Common myeloid progenitor, CD34-positive (primary cell): Measurements from ENCODE around the gene GCK.

Source experiments
- CTCF ChIA-PET: fragments of 350-600 bp; sonication (Branson Sonifier 250); formaldehyde crosslinking; loops from one replicate; lab custom pipeline; 2021; ENCODE audit warnings: antibody characterized with exemption; lab: Charles Lee
- POLR2A ChIA-PET: fragments of 350-600 bp; sonication (Branson Sonifier 250); formaldehyde crosslinking; loops from one replicate; lab custom pipeline; 2021; ENCODE audit warnings: antibody characterized with exemption; lab: Charles Lee
- DNase-seq, 3 donors: peaks; one replicate each; pipeline versions ENCODE4 v3.0.0 to v3.0.0-alpha.2; 2013
- H3K27ac ChIP-seq, 2 experiments: 1 replicate in 1 of 2; 2 replicates in 1 of 2; pipeline ENCODE4 v1.7.0; 2013; ENCODE audit warnings: inconsistent platforms in 2 of 2, low read length in 2 of 2, mild to moderate bottlenecking in 2 of 2, low read depth in 1 of 2, moderate library complexity in 1 of 2; ENCODE audit not compliant: severe bottlenecking in 2 of 2, insufficient read depth in 1 of 2, poor library complexity in 1 of 2
- H3K27me3 ChIP-seq, 5 experiments: replicated peaks in 2 of 5; 1 replicate in 3 of 5; 2 replicates in 2 of 5; pipeline versions ENCODE4 v1.6.1 to v1.7.0; 2013; ENCODE audit warnings: low read length in 4 of 5, mild to moderate bottlenecking in 2 of 5, moderate library complexity in 2 of 5, inconsistent platforms in 1 of 5; ENCODE audit not compliant: insufficient read depth in 5 of 5, control insufficient read depth in 4 of 5
- H3K36me3 ChIP-seq, 4 experiments: 1 replicate in 2 of 4; 2 replicates in 2 of 4; pipeline versions ENCODE4 v1.6.1 to v1.7.0; 2013; ENCODE audit warnings: low read length in 3 of 4, control low read depth in 1 of 4, mild to moderate bottlenecking in 1 of 4; ENCODE audit not compliant: control insufficient read depth in 4 of 4, insufficient read depth in 4 of 4
- H3K4me1 ChIP-seq, 4 experiments: 1 replicate in 3 of 4; 2 replicates in 1 of 4; pipeline versions ENCODE4 v1.6.1 to v1.7.1; 2013; ENCODE audit warnings: low read length in 3 of 4, mild to moderate bottlenecking in 3 of 4, control low read depth in 1 of 4, inconsistent platforms in 1 of 4, moderate library complexity in 1 of 4; ENCODE audit not compliant: control insufficient read depth in 4 of 4, insufficient read depth in 4 of 4; ENCODE audit errors: control extremely low read depth in 1 of 4
- H3K4me3 ChIP-seq, 7 experiments: 1 replicate in 4 of 7; 2 replicates in 3 of 7; pipeline versions ENCODE4 v1.5.1 to v1.7.0; 2013; ENCODE audit warnings: mild to moderate bottlenecking in 7 of 7, low read length in 6 of 7, moderate library complexity in 6 of 7, inconsistent platforms in 2 of 7, low read depth in 2 of 7, control low read depth in 1 of 7; ENCODE audit not compliant: insufficient read depth in 4 of 7, control insufficient read depth in 1 of 7; ENCODE audit errors: extremely low read depth in 1 of 7
- H3K9me3 ChIP-seq, 5 experiments: 1 replicate in 4 of 5; 2 replicates in 1 of 5; pipeline versions ENCODE4 v1.6.1 to v1.7.1; 2013; ENCODE audit warnings: low read length in 4 of 5, mild to moderate bottlenecking in 2 of 5, inconsistent platforms in 1 of 5, low read depth in 1 of 5, moderate library complexity in 1 of 5; ENCODE audit not compliant: control insufficient read depth in 4 of 5, insufficient read depth in 2 of 5; ENCODE audit errors: control extremely low read depth in 1 of 5
- WGBS: methylation state at CpG from one replicate; pipeline ENCODE4 v1.1.5; 2013; ENCODE audit not compliant: insufficient coverage; 5-methylcytosine and 5-hydroxymethylcytosine counted together

Gene GCK

DNA sequence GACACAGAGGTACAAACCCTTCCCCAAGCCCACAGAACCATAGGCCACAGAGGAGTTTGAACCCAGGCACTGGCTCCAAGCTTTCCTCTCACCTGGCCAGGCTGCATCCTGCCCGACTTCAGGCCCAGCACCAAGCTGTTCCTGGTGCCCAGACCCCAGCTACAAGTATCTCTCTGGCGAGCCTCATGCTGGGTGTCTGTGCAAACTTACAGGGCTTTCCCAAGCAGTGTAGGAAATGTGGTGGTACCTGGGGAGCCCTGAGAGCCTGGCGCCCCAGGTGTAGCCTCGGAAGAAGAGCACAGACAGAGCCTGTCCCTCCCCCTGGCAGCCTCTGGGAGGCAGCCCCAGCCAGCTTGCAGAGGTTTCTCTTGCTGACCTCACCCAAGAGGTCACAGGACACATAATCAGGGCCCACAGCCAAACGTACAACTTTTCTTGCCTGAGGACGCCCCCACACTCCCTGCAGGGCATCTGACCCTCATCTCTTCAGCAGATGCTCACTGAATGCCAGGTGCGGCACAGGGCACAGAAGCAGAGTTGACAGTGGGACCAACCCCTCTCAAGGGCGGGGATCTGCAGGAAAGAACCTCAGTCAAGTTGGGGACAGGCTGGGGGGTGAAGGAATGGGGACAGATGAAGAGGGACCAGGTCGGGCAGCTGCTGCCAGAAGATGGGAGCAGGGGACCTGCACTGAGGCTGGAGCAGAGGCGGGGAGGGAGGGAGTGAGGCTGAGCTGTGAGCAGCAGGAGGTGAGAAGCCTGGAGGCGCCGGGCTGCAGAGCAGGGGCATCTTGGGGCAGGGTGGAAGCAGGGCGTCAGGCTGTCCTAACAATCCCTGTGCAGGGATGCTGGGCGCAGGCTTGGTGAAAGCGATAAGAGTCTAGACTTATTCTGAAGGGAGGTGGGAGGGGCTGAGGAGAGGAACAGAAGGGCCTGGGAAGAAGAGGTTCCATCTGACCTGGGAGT is 31.8 kb downstream of the GCK start:
- ChIA-PET POLR2A (no interaction called here), CTCF (interaction anchor here (0.7 kb wide), 1 partner anchor 8 kb away, joined by 3 read pairs; no protein-coding TSS in a partner anchor)
- no peaks in the 10 kb centered on the region for H3K9me3 ChIP-seq
- WGBS: 93% methylated on average over 14 of the region's 15 CpGs
- no peak for DNase-seq
- peaks cover 0 to 4% (median 0%) of the 10 kb centered on the region in 5 experiments for H3K27me3 ChIP-seq
- H3K4me3 ChIP-seq: no peak overlapping the region
- H3K27ac ChIP-seq: no peak overlapping the region
- H3K4me1 ChIP-seq: no peaks in the 10 kb centered on the region
- no peaks in the 10 kb centered on the region for H3K36me3 ChIP-seq

DNA sequence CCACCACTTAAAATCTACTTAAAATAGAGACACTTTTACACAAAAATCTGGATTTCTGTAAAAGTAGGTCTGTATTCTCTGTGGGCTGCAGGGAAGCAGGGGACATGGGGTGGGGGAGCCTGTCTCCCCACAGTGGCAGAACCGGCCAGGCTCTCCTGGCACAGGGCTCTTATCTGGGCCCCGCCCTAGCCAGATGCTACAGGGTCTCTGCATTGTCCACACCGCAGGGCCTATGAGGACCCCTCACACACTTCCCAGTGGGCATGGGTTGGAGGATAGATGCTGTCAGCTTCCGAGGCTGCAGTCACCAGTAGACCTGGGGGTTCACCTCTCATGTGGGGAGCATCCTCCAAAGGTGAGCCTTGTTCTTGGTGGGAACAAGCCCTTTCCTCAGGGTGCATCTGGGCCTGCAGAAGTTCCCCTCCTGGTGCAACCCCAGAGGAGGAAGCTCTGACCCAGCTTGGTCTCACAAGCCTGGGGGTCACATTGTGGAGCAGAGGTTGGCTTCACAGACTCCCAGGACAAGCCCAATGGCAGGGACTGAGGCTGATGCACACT is 32.7 kb downstream of the GCK start:
- no peaks in the 10 kb centered on the region for H3K4me1 ChIP-seq
- WGBS: 96% methylated on average over 4 of the region's 4 CpGs
- ChIA-PET POLR2A (no interaction called here), CTCF (no interaction called here)
- no peak overlapping the region for H3K4me3 ChIP-seq
- H3K27me3 ChIP-seq: peaks cover 0 to 4% (median 0%) of the 10 kb centered on the region in 5 experiments
- no peaks in the 10 kb centered on the region for H3K36me3 ChIP-seq
- DNase-seq: no peak
- H3K27ac ChIP-seq: no peak overlapping the region
- H3K9me3 ChIP-seq: no peaks in the 10 kb centered on the region

DNA sequence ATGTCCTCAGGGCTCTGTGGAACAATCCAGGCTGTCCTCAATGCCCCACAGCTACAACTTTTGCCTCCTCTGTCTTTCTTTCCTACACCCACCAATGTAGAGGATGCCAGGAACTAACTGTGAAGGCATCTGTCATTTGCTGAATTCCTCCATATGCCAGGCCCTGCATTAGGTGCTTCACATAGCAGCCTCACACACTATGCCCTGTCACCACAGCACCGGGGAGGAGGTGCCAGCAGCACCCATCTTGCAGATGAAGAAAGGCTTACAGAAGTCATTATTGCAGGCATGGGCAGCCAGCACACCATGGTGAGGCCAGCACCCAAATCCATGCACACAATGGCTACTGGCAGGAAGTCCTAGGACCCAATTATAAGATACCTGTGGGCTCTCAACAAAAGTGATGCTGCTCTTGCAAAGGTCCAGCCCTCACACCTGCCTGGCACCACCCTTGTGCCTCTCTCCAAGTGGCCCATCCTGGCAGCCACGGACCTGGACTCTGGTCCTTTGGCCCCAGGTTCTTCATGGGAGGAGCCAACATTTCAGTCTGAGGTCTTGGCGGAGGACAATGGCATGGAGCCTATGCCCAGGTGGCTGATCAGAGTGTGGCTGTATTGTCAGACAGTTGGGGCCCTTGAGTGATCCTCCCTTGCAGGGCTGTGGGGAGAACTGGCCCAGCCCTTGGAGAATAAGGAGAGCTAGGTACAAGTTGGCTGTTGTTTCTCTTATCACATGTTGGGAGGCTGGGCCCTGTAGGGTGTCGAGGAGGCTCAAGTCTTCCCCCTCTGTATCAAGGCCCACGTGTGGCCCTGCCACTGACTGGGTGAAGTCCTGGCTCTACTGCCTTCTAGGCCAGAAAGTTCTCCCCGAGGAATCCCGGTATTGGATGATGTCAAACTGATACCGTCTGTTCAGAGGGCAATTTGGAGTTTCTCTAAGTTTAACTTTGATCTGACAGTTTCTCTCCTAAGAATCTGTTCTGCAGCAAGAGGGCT is 33.8 kb downstream of the GCK start:
- H3K27ac ChIP-seq: no peak overlapping the region
- CTCF ChIA-PET: interaction anchor here (1.4 kb wide), 1 partner anchor 16 kb away, joined by 4 read pairs; no protein-coding TSS in a partner anchor
- no peaks in the 10 kb centered on the region for H3K9me3 ChIP-seq
- 100% methylated on average over 7 of the region's 8 CpGs for WGBS
- no peak overlapping the region for H3K4me3 ChIP-seq
- POLR2A ChIA-PET: no interaction called here
- no peaks in the 10 kb centered on the region for H3K36me3 ChIP-seq
- H3K4me1 ChIP-seq: no peaks in the 10 kb centered on the region
- peaks cover 0 to 3% (median 0%) of the 10 kb centered on the region in 5 experiments for H3K27me3 ChIP-seq
- no peak for DNase-seq

DNA sequence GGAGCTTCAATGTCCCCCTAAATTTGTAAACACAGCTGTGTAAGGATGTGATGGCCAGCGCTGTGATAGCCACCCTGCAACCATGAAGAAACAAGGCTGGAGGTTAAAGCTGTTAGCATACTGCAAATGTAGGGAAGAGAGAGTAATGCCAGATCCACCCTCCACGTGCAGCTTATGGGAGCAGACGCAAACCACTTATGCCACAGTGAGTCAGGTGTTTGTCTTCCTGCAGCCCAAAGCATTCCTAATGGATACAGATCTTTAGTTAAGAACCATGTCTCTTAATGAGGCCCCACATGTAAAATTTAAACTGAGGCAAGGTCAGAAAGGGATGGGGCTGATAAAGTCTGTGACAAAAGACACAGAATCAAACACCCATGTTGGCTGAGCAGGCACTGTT is 34.5 kb downstream of the GCK start:
- no peak for DNase-seq
- ChIA-PET POLR2A (no interaction called here), CTCF (interaction anchor here (1.3 to 1.4 kb wide), 3 partner anchors 9 to 24 kb away, joined by 3 to 5 read pairs (median 4); no protein-coding TSS in a partner anchor)

DNA sequence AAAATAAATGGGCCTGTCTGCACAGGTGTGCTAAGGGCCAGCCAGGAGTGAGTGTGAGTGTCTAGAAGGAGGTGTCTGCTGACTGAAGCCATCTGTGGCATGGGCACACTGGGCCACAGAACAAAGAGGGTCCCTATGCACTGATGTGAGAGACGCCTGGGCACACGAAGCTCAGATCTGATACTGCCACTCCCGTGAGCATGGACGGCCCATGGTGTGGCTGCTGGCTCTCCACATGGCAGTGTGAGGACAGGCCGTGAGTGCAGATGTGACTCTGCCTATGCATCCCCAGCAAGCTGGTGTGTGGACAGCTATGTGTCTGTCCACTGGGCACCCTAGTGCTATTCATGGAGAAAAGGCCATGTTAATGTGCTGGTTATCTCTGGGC is 35.3 kb downstream of the GCK start:
- no peaks in the 10 kb centered on the region for H3K36me3 ChIP-seq
- no peak overlapping the region for H3K4me3 ChIP-seq
- CTCF ChIA-PET: interaction anchor here (1.3 to 1.4 kb wide), 3 partner anchors 10 to 23 kb away, joined by 3 to 5 read pairs (median 4); no protein-coding TSS in a partner anchor
- POLR2A ChIA-PET: no interaction called here
- 95% methylated on average over 5 of the region's 5 CpGs for WGBS
- DNase-seq: no peak
- H3K27me3 ChIP-seq: peaks cover 0 to 7% (median 0%) of the 10 kb centered on the region in 5 experiments
- no peaks in the 10 kb centered on the region for H3K4me1 ChIP-seq
- no peaks in the 10 kb centered on the region for H3K9me3 ChIP-seq
- H3K27ac ChIP-seq: no peak overlapping the region

More for the DNA sequence above, 34.5 kb downstream of the GCK start:
- Histone ChIP-seq H3K9me3 (no peaks in the 10 kb centered on the region), H3K4me3 (no peak overlapping the region), H3K4me1 (no peaks in the 10 kb centered on the region), H3K27ac (no peak overlapping the region), H3K27me3 (peaks cover 0 to 6% (median 0%) of the 10 kb centered on the region in 5 experiments), H3K36me3 (no peaks in the 10 kb centered on the region)
- WGBS: 70% methylated on average over 3 of the region's 3 CpGs

DNA sequence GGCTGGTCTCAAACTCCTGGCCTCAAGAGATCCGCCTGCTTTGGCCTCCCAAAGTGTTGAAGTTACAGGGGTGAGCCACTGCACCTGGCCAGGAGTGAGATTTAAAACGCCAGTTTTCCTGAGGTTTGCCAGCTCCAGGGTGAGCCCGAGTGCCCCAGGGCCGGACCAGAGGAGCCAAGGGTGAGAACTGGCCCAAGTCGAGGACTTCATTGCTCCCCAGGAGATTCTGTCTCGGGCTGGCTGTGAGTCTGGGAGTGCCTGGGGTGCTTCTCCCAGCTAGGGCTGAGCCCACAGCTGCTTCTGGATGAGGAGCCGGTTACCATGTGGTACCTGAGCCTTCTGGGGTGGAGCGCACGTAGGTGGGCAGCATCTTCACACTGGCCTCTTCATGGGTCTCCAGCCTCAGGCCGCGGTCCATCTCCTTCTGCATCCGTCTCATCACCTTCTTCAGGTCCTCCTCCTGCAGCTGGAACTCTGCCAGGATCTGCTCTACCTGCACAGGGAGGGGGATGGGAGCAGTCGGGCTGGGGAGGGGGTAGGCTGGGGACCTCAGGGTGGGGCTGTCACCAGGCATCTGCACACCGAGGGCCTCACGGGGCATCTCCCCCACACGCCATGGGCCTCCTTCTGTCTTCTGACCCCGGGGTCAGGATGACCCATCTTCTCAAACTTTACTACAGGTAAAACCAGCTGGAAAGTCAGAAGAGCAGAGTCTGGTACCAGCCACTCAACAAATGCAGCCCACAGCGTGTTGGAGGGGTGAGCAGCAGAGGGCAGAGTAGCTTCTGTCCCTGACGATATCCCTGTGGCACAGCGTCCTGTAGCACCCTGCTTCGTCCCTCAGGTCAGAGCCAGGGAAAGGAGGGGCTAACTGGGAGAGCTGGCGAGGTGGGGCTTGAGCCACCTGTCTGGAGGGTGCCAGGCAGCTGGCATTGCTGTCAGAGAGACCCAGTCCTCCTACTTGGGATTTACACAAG is 36.0 kb downstream of the GCK start:
- no peak for DNase-seq
- H3K27me3 ChIP-seq: peaks cover 0 to 8% (median 0%) of the 10 kb centered on the region in 5 experiments
- CTCF ChIA-PET: interaction anchor here (1.3 to 1.4 kb wide), 3 partner anchors 10 to 22 kb away, joined by 3 to 5 read pairs (median 4); no protein-coding TSS in a partner anchor
- no peak overlapping the region for H3K4me3 ChIP-seq
- no peaks in the 10 kb centered on the region for H3K9me3 ChIP-seq
- H3K4me1 ChIP-seq: no peaks in the 10 kb centered on the region
- POLR2A ChIA-PET: no interaction called here
- no peak overlapping the region for H3K27ac ChIP-seq
- H3K36me3 ChIP-seq: no peaks in the 10 kb centered on the region
- 98% methylated on average over 16 of the region's 22 CpGs for WGBS
